HG03432 (cell line): ENCODE results near the gene CDH23.

Experiments
- ATAC-seq: cut with Tn5 transposase; IDR thresholded peaks from one replicate; pipeline ENCODE4 v1.9.1; 2021; ENCODE audit warnings: mild to moderate bottlenecking, moderate library complexity; ENCODE audit not compliant: unreplicated experiment

The CDH23 gene

GRCh38 chr10:71671994-71672946, 275.6 kb downstream of the CDH23 start:
- ATAC-seq = no peak

GRCh38 chr10:71675295-71675970, 278.7 kb downstream of the CDH23 start:
- ATAC-seq = no peak

- no peak for ATAC-seq
Measured at GRCh38 chr10:71677261-71677660, 280.5 kb downstream of the CDH23 start.

GRCh38 chr10:71678057-71678805, 281.5 kb downstream of the CDH23 start:
- ATAC-seq = no peak

- no peak for ATAC-seq
Measured at GRCh38 chr10:71679425-71679824, 282.7 kb downstream of the CDH23 start.

- no peak for ATAC-seq
Measured at GRCh38 chr10:71681977-71682376, 285.3 kb downstream of the CDH23 start.

- no peak for ATAC-seq
Measured at GRCh38 chr10:71683301-71683700, 286.6 kb downstream of the CDH23 start.

GRCh38 chr10:71684356-71685173, 287.8 kb downstream of the CDH23 start:
- no peak for ATAC-seq

GRCh38 chr10:71685554-71686232, 289.0 kb downstream of the CDH23 start:
- ATAC-seq = no peak

- no peak for ATAC-seq
Measured at GRCh38 chr10:71687077-71687476, 290.4 kb downstream of the CDH23 start.

GRCh38 chr10:71687480-71687879, 290.8 kb downstream of the CDH23 start:
- no peak for ATAC-seq

- no peak for ATAC-seq
Measured at GRCh38 chr10:71688256-71688655, 291.5 kb downstream of the CDH23 start.

GRCh38 chr10:71690094-71690720, 293.5 kb downstream of the CDH23 start:
- no peak for ATAC-seq

GRCh38 chr10:71691405-71691804, 294.7 kb downstream of the CDH23 start:
- no peak for ATAC-seq

GRCh38 chr10:71692598-71693306, 296.0 kb downstream of the CDH23 start:
- no peak for ATAC-seq

GRCh38 chr10:71693377-71693776, 296.7 kb downstream of the CDH23 start:
- no peak for ATAC-seq

GRCh38 chr10:71694039-71694501, 297.4 kb downstream of the CDH23 start:
- peak; percentile 12 for ATAC-seq

GRCh38 chr10:71694567-71694968, 297.8 kb downstream of the CDH23 start:
- ATAC-seq = peak; percentile 89
